Fibroblast of the aortic adventitia (primary cell): ENCODE results near the gene LYRM4. TPM values are rescaled to one million over a fixed set of nuclear protein-coding genes. Genes with fewer than 3 reads are reported as not detected.
A peak's percentile ranks its signal among the peaks of the same experiment; 100 is the strongest.

ENCODE experiments used
- DNase-seq: peaks from one replicate; pipeline ENCODE4 v3.0.0-alpha.2; 2010; ENCODE audit warnings: low read depth
- H3K4me3 ChIP-seq: 2 replicates; pipeline ENCODE4 v1.5.1; 2011; ENCODE audit warnings: low read depth, mild to moderate bottlenecking, control low read depth, low read length, moderate library complexity
- total RNA-seq: library from RNA; depleted of rRNA; stranded (reverse); fragments of >200 nt; gene quantifications from 2 replicates; pipeline ENCODE4 v1.2.3, GENCODE V29; 2012; ENCODE audit warnings: low replicate concordance
- TF ChIP-seq, protein P1 (sequence below): IDR thresholded peaks from 2 replicates; pipeline ENCODE4 v1.5.1; 2011; ENCODE audit warnings: mild to moderate bottlenecking, low read length, control low read depth, inconsistent platforms; ENCODE audit not compliant: insufficient read depth

Gene LYRM4
- total RNA-seq, 1 donor: 21.2 TPM

GRCh38 chr6:5149891-5150290 lies 110.9 kb downstream of the LYRM4 start:
- no peak overlapping the region for H3K4me3 ChIP-seq
- TF ChIP-seq, protein P1, sequence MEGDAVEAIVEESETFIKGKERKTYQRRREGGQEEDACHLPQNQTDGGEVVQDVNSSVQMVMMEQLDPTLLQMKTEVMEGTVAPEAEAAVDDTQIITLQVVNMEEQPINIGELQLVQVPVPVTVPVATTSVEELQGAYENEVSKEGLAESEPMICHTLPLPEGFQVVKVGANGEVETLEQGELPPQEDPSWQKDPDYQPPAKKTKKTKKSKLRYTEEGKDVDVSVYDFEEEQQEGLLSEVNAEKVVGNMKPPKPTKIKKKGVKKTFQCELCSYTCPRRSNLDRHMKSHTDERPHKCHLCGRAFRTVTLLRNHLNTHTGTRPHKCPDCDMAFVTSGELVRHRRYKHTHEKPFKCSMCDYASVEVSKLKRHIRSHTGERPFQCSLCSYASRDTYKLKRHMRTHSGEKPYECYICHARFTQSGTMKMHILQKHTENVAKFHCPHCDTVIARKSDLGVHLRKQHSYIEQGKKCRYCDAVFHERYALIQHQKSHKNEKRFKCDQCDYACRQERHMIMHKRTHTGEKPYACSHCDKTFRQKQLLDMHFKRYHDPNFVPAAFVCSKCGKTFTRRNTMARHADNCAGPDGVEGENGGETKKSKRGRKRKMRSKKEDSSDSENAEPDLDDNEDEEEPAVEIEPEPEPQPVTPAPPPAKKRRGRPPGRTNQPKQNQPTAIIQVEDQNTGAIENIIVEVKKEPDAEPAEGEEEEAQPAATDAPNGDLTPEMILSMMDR: no peak
- no peak for DNase-seq

DNA sequence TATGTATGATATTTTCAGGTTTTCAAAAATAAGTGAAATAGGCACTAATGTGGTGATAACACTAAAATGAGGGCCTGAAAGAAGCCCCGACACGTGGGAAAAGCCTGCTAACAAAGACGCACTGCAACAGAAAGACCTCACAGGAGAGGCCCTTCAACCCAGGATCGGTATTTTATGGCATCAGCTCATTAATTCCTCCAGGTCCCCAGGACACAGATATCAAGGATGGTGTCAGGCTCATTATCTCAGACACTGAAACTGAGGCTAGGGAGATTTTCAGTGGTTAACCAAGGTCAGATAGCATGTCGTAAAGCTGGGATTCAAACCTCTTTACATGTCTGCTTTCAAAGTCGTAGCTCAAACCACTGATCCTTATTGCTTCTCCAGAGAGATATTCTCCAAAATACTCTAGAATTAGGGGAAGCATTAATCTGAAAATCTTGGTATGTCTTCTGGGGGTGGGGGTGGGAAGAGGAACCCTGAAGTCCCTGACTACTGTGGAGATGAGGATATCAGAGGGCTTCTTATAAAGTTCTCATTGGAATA lies 111.5 kb downstream of the LYRM4 start:
- TF ChIP-seq, protein P1: no peak
- no peak for DNase-seq
- no peak overlapping the region for H3K4me3 ChIP-seq

DNA sequence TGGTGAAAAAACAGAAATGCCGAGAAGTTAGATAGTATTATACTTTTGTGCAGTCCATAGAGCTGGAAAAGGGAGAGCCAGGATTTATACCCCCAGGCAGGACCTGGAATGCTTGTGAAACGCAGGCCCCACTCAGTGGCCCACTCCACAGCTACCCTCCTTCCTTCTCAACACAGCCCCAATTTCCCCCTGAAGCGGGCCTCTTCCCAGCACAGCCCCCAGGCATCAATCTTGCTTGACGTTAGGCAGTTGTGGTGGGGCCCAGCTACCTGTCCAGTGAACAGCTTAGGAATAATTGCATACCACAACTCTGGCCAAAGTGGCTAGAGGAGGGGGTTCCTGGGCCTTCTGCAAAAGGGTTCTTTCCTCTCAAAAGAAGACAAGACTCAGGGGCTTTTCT lies 114.4 kb downstream of the LYRM4 start:
- no peak overlapping the region for H3K4me3 ChIP-seq
- DNase-seq: no peak
- TF ChIP-seq, protein P1: no peak

DNA sequence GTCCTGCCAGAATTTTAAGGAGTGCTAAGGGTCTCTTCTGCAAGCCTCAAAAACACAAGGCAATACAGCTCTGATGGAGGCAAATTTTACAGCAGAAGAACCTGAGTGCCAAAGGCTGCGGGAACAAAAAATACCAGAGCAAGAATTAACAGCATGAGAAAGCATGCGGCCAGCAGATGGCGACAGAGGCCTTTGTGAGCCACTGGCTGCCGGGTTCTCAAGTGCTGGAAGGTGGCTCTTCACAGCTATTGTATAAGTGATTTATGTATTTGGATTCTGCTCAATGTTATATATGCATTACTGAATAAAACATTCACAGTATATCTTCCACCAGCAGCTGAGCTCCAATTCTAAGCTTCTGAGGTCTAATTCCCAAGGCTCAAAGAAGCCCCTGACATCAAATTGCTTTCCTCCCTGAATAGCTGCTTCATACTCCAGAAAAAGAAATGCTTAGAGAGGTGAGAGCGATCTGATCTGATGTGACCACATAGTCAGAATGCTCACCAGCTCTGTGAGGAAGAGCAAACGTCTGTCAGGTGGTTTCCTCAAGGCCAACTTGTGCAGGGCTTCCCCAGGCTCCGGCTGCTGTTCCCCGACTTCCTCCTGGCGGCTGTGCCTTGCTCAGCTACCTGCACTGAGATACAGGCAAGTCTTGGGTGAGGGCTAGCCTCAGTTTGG lies 117.0 kb downstream of the LYRM4 start:
- H3K4me3 ChIP-seq: no peak overlapping the region
- DNase-seq: peak; percentile 87
- TF ChIP-seq, protein P1: peak; percentile 87

- TF ChIP-seq, protein P1: no peak
- no peak for DNase-seq
- no peak overlapping the region for H3K4me3 ChIP-seq
These were observed 117.8 kb downstream of the LYRM4 start for GRCh38 chr6:5142915-5143314.

GRCh38 chr6:5142131-5142530 lies 118.6 kb downstream of the LYRM4 start:
- TF ChIP-seq, protein P1: no peak
- DNase-seq: no peak
- H3K4me3 ChIP-seq: no peak overlapping the region
